DMS153 treated with DMSO at 0.1 percent for 48 hours (cell line): ENCODE results near the gene LCORL.
"Not testable (repeated sequence)": the region's sequence is repeated elsewhere in the genome, so short reads cannot be mapped to it uniquely, and the experiment has no call there.

Source experiments
- DNase-seq: peaks from one replicate; lab custom pipeline; 2025; ENCODE audit not compliant: unreplicated experiment; lab: John Stamatoyannopoulos, UW

LCORL gene

DNA sequence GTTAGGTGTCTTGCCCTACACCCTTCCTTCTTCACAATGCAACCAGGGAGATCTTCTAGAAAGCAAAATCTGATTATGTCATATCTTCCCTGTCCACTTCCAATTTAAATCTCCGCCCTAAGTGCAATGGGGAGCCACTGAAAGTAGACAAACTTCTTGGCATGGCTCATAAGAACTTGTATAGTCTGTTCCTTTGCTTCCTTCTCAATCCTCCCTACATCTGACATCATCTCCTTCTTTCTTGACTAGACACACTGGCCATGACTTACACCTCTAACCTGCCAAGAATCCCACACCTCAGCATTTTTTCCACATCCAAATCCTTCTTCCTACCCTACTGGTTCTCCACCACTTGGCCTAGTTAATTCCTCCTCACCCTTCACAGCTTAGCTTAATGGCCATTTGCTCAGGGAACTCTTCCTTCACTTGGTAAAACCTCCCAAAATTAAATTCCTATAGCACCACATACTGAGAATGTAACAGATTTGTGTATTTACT is 155.6 kb downstream of the LCORL start:
- no peak for DNase-seq

DNA sequence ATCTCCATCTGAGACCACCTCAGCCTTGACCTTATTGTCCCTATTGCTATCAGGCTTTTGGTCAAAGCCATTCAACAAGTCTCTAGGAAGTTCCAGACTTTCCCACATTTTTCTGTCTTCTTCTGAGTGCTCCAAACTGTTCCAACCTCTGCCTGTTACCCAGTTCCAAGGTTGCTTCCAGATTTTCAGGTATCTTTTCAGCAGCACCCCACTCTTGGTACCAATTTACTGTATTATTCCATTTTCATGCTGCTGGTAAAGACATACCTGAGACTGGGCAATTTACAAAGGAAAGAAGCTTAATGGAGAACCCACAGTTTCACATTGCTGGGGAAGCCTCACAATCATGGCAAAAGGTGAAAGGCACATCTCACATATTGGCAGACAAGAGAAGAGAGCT is 159.6 kb downstream of the LCORL start:
- not testable (repeated sequence) for DNase-seq

DNA sequence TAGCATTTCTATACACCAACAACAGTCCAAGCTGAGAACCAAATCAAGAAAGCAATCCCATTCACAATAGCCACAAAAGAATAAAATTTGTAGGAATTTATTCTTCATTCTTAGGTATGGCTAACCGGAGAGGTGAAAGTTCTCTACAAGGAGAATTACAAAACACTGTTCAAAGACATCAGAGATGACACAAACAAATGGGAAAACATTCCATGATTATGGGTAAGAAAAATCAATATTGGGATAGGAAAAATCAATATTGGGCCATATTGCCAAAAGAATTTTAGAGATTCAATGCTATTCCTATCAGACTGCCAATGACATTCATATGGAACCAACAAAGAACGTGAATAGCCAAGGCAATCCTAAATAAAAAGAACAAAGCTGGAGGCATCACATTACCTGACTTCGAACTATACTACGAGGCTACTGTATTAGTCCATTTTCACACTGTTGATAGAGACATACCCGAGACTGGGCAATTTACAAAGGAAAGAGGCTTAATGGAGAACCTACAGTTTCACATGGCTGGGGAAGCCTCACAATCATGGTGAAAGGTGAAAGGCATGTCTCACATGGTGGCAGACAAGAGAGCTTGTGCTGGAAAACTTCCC is 161.7 kb downstream of the LCORL start:
- no peak for DNase-seq

DNA sequence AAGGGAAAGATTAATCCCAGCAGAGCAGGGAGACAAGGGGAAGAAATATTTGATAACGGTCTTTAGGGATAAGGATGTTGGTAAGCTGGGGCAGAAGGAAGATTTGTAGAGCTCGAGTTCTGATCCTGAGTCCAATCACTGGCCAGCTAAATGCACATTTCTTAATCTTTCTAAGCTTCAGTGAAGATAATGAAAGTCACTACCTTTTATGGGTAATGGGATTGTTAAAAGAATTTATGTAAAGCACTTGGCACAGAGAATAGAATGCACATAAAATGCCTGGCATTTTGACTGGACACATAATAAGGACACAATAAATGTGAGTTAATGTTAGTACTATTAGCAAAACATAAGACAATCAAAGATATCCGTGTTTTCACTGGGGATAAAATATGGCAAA is 167.5 kb downstream of the LCORL start:
- DNase-seq = no peak

DNA sequence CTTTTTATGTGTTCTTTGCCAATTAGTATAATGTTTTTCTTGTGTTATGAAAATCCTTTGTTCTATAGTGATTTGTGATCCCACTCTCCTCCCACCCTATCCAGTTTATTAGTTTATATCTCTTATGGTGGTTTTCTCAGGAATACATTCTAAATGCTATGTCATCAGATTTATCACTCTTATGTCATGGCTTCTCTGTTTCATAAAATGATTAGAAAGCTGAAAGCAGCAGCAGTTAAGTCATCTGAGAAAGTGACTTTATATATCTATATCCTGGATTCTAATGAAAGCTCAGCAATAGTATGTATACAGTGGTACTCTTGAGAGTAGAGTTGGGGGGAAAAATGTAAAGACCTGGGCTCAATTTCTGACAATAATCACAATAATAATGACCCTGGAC is 169.6 kb downstream of the LCORL start:
- no peak for DNase-seq

DNA sequence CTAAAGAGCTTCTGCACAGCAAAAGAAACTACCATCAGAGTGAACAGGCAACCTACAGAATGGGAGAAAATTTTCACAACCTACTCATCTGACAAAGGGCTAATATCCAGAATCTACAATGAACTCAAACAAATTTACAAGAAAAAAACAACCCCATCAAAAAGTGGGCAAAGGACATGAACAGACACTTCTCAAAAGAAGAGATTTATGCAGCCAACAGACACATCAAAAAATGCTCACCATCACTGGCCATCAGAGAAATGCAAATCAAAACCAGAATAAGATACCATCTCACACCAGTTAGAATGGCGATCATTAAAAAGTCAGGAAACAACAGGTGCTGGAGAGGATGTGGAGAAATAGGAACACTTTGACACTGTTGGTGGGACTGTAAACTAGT is 171.3 kb downstream of the LCORL start:
- not testable (repeated sequence) for DNase-seq

DNA sequence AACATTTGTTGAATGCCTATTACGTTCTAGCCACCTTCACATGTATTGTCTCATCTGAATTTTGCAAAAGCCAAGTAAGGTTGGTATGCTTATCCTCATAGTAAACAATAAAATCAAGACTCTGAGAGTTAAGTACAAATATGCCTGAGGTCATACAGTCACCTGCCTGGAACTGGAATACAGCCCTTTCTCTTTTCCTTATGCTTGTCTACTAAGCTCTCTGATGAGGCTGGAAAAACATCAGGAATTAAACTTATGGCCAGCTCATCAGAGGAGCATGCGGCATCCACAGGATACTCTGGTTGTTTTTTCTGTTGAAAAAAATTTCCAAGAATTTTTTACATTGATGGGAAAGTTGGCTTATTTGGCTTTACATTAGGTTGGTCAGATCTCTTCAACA is 175.3 kb downstream of the LCORL start:
- no peak for DNase-seq

DNA sequence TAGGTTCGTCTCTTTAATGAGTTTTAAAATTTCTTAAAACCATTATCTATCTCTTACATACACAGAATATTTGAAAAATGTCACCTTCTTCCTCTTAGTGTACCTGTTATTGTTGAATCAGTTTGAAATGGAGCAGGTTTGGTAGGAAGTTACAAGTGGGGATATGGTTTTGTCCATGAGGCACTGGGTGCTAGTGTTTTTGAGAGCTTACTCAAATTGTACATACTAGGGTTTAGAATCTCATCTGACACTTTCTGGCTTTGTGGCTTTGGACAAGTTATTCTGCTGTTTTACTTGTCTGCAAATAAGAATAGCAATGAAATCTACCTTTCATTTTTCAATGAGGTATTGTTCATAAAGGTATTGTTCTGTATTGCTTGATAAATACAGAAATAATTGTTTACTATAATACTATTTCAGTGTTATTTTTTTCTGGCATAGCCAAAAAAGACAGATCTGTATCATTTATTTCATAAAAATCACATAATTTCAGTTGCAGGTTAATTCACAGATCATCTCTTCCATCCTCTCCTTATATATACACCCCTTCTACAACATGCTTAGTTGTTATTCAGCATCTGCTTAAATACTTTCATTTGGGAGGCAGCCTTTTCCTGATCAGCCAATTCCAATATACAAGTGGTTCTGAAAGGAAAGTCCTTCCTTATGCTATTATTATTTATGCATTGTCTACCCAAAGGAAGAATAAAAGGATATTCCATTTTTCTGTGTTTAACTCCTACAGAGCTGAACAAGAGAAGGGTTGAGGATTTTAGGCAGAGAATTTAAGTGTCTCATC is 197.5 kb downstream of the LCORL start:
- no peak for DNase-seq

DNA sequence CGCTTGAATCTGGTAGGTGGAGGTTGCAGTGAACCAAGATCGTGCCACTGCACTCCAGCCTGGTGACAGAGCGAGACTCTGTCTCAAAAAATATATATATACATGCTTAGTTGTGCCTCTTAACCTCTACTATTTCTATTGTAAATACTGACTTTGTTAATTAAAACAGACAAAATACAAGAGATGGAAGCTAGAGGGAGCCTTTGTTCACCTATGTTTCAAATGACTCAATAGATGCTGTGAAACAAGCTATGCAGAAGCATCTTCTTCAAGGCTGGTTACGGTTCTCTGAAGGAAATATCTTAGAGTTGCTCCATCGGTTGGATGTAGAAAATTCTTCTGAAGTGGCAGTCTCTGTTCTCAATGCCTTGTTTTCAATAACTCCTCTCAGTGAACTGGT is 204.5 kb downstream of the LCORL start:
- peak; percentile 2 for DNase-seq

DNA sequence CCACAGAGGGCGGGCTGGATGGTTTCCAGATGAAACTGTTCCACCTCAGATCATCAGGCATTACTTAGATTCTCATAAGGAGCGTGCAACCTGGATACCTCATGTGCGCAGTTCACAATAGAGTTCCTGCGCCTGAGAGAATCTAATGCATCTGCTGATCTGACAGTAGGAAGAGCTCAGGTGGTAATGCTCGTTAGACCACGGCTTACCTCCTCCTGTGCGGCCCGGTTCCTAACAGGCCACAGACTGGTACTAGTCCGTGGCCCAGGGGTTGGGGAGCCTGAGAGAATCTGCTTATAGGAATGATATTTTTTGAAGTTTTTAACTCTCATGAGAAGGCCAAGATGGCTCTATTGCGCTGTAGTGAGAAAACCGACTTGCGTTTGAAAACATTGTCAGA is 205.4 kb downstream of the LCORL start:
- DNase-seq = no peak

DNA sequence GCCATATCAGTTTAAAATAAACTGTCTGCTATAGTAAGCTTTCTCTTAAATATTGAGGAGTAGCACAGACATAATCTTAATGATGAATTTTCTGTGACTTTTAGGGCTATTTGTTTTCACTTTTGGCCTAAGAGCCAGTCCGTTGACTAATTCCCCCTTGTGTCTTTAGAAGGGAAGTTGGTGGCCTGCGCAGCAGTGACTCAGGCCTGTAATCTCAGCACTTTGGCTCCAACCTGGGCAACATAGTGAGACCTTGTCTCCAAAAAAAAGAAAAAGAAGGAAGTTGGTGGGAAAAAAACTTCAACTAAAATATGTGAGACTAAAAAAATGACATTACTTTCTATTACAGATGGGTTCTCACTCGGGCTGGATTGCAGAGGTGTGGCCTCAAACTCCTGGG is 207.4 kb downstream of the LCORL start:
- no peak for DNase-seq

DNA sequence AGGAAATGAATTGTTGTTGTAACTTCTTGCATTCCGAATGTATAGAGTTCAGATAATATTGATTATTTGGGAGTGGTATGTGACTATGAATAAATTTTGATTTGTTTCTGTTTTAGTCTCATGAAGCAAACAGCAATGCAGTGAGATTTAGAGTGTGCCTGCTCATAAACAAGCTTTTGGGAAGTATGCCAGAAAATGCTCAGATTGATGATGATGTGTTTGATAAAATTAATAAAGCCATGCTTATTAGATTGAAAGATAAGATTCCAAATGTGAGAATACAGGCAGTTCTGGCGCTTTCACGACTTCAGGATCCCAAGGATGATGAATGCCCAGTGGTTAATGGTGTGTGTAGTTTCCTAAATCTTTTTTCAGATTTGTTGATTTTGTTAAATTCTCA is 208.8 kb downstream of the LCORL start:
- DNase-seq = no peak

DNA sequence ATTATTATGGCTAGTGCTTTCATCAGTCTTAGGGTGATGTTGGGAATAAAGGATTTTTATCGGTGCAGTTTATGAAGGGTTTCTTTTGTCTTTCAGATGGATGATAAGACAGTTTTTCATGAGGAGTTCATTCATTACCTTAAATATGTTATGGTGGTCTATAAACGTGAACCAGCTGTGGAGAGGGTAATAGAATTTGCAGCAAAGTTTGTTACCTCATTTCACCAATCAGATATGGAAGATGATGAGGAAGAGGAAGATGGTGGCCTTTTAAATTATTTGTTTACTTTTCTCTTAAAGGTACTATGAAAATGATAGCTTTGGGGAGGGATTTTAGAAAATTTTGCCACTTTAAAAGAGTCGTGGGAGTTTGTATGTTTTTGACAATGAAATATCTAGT is 209.4 kb downstream of the LCORL start:
- DNase-seq = no peak

DNA sequence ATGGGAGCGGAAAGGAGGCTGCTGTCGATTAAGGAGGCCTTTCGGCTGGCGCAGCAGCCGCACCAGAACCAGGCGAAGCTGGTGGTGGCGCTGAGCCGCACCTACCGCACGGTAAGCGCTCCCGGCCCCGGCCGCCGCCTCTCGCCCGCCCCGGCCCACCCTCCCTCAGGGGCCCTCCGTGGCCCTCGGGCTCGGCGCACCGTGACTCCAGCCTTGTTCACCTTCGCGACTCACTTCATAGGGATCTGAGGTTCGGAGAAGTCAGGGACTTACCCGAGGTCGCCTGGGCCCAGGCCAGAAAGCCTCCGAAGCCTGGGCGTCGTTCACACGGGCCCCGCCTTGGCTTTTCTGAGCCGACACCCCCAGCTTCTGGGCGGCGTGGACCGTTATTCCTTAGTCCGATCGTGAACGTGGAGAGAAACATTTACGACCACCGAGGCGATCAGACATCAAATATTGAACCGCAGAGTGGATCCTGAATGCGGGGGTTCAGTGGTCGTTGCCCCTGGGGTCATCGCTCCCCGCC is 210.4 kb downstream of the LCORL start:
- DNase-seq = no peak

DNA sequence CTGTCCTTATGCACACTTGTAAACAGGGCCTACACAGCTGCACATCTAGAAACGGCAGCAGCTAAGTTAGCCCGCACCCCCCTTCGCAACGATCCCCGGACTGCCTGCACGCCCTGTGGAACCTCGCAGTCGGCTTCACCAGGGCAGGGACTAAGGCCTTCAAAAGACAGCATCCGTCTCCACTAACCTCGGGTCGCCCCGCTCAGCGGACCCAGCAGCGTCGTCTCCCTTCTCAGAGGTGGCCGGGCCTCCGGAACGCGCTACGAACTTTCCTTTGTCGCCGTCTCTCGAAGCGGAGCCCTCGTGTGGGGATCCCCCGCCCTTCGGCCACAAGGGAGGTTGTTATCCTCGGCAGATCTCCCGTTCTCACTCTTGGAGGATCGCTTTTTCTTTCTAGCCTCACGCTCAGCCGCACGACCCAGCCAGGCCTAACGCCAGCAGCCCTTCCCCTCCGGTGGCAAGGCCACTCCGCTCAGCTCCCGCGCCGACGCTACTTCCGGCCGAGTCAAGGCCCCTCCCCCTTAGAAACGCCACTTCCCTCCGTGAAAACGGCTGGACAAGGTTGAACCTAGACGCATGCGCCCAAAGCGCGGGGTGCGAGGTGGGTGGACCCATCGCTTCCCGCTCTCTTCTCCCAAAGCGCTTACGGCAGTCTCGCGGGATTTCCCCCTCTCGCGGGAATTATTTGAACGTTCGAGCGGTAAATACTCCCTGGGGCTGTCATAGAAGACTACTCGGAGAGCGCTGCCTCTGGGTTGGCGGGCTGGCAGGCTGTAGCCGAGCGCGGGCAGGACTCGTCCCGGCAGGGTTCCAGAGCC is 211.1 kb downstream of the LCORL start, which contains the start of the genes DCAF16 and NCAPG:
Gene DCAF16, minus strand, starts transcription at position 498 of the 818 bp plus-strand sequence. CDS start 6,616 bp downstream, outside the sequence.
Gene NCAPG, plus strand, starts transcription at position 720 of the 818 bp plus-strand sequence. CDS start 99 bp downstream, outside the sequence.
- DNase-seq = peak; percentile 57

DNA sequence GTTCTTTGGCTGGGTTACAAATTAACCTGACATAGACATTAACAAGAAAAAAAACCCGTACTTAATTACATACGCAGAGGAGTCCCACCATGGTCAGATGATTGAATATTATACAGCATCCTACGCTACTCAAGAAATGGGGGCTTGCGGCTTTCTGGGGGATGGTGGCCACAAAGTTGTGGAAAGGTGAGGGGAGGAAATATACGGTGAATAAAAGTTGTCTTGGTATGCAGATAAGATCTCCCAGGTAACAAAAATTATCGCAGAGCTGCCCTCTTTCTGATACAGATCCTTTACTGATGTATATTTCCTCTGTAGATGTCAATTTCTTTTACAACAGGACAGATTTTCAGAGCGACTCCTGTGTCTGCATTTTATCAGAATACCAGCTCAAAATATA is 211.9 kb downstream of the LCORL start:
- no peak for DNase-seq

DNA sequence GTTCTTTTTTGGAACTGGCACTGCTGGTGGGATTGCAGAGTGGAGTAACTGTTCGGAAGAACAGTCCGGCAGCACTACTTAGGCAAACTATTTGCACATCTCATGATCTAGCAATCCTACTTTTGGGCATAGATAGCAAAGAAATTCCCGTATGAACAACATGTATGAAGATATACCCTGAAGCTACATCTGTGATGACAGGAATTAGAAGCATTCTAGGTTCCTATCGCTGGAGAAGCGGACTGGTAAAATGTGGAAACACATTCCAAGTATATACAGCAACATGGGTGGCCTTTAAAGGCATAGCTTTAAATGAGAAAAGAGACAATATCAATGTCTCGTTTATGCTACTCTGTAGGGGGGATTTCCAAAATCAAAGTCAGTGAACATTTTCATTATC is 214.1 kb downstream of the LCORL start:
- DNase-seq = no peak

DNA sequence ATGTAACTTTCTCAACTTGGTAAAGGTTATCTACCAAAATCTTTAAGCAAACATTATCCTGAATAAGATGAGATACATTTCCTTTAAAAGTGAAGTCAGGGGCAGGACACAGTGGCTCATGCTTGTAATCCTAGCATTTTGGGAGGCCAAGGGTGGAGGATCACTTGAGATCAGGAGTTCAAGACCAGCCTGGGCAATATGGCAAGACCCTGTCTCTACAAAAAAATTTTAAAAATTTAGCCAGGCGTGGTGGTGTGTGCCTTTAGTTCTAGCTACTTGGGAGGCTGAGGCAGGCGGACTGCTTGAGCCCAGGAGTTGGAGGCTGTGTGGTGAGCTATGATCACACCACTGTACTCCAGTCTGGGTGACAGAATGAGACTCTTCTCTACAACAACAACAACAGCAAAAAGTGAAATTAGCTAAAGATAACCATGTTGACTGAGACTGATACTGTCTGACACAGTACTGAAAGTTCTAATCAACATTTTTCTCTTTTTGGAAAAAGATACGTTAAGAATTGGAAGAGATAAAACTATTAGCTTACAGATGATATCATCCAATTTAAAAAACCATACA is 215.9 kb downstream of the LCORL start:
- no peak for DNase-seq

DNA sequence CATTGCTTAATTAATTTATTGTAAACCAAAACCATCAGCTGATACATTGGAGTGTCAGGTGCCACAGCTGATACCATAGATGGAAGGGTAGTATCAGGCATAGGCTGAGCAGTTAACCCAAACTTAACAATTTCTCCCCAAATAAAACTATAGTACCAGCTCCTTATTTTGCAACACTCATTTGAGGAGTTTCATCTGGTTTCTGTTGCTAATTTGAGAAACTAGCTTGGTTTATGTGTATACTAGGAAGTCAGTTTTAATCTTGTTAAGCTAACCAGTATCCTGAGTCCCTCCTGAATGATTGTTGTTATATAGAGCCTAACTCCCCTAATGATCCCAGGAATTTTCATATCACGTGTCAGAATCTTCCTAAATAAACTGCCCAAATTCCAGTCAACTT is 223.7 kb downstream of the LCORL start:
- DNase-seq = no peak

DNA sequence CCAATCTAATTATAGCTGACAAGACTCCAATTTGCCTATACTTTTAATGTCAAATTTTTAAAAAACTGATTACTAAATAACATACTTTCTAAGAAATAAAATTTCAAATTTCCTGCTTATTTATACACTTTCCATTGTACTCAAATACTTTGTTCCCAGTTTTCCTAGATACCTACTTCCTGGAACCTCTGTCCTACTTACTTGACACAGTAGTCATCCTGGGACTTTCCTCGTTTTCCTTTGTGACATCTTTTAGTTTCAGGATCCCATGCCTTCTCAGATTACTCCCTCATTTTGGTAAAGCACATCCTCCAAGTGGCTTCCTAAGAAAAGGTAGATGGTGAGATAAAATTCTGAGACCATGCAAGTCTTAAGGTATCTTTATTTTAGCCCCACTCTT is 226.8 kb downstream of the LCORL start:
- DNase-seq = no peak
